Activated CD8-positive, alpha-beta T cell treated with anti-CD3 and anti-CD28 coated beads for 36 hours (primary cell): ENCODE measurements around the gene RAP1A. TPM values are rescaled to one million over a fixed set of nuclear protein-coding genes. Genes with fewer than 3 reads are reported as not detected.

ENCODE experiments used
- ATAC-seq: fragments of 200-7000 bp; cut with Tn5 transposase; one replicate; pipeline ENCODE4 v1.10.0; 2021; ENCODE audit warnings: mild to moderate bottlenecking, moderate library complexity
- CTCF ChIA-PET: fragments of 350-600 bp; sonication (Branson Sonifier 250); formaldehyde crosslinking; loops from one replicate; lab custom pipeline; 2021; ENCODE audit warnings: antibody characterized with exemption; lab: Charles Lee
- POLR2A ChIA-PET: fragments of 350-600 bp; sonication (Branson Sonifier 250); formaldehyde crosslinking; loops from one replicate; lab custom pipeline; 2021; ENCODE audit warnings: antibody characterized with exemption; lab: Charles Lee
- DNase-seq: peaks from one replicate; pipeline ENCODE4 v3.0.0-alpha.2; 2020
- H3K27ac Mint-ChIP-seq: one replicate; pipeline ENCODE4 v1.8.0; 2021; ENCODE audit warnings: mild to moderate bottlenecking, mixed read lengths
- H3K27me3 Mint-ChIP-seq: one replicate; pipeline ENCODE4 v1.8.0; 2021; ENCODE audit warnings: mixed read lengths
- H3K36me3 Mint-ChIP-seq: one replicate; pipeline ENCODE4 v1.8.0; 2021; ENCODE audit warnings: low read depth, mixed read lengths
- H3K4me1 Mint-ChIP-seq: one replicate; pipeline ENCODE4 v1.8.0; 2021; ENCODE audit warnings: low read depth, mixed read lengths
- H3K4me3 Mint-ChIP-seq: one replicate; pipeline ENCODE4 v1.8.0; 2021; ENCODE audit warnings: mild to moderate bottlenecking, moderate library complexity, mixed read lengths
- H3K9me3 Mint-ChIP-seq: one replicate; pipeline ENCODE4 v1.8.0; 2021; ENCODE audit warnings: mixed read lengths
- CTCF ChIP-seq: fragments of 200-600 bp; IDR thresholded peaks from one replicate; pipeline ENCODE4 v1.8.0; 2022; ENCODE audit warnings: antibody characterized with exemption, mild to moderate bottlenecking
- intact Hi-C: fragments of 100-400 bp; cut with micrococcal nuclease; formaldehyde crosslinking; loops from one replicate; pipeline ENCODE4 v1.10.0; 2022
- total RNA-seq, 2 experiments: library from RNA; stranded (reverse); gene quantifications; one replicate each; pipeline ENCODE4 v1.2.3, GENCODE V29; 2021

The RAP1A gene
- total RNA-seq, 2 experiments from 2014 or later = 197 to 198 TPM

- Mint-ChIP-seq H3K27ac (no peak overlapping the region), H3K4me1 (peaks cover 72% of the 10 kb centered on the region)
- CTCF ChIA-PET = interaction anchor here (0.7 to 2.8 kb wide), 2 partner anchors 132 to 1299 kb away, joined by 3 to 10 read pairs; no protein-coding TSS in a partner anchor
Observed at GRCh38 chr1:111639602-111640198, 20.1 kb downstream of the RAP1A start.

DNA sequence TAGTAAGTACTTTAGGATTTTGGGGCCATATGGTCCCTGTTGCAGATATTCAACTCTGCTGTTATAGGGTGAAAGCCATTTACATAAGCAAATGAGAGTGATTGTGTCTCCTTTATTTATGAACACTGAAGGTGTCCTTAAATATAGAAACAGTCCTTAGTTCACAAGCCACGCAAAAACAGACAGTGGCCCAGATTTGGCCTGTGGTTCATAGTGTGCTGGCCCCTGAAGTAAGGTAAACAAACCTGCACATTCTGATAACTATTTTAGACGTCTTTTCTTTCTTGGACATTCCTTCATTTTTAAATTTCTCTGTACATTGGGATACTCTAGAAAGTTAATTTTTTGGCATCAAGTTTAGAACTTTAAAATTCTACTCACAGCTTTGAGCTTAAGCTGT lies 23.5 kb downstream of the RAP1A start:
- no peak for TF ChIP-seq CTCF
- H3K36me3 Mint-ChIP-seq = peaks cover 52% of the 10 kb centered on the region
- peak overlapping the region; percentile 32 for H3K27ac Mint-ChIP-seq
- H3K4me1 Mint-ChIP-seq = peaks cover 80% of the 10 kb centered on the region
- no peaks in the 10 kb centered on the region for H3K27me3 Mint-ChIP-seq
- H3K4me3 Mint-ChIP-seq = no peak overlapping the region
- ATAC-seq (no peak), DNase-seq (no peak)
- intact Hi-C loops = no loop called here
- ChIA-PET CTCF (interaction anchor here (2.4 kb wide), 1 partner anchor 135 kb away, joined by 9 read pairs; no protein-coding TSS in a partner anchor), POLR2A (interaction anchor here (1.7 kb wide), 1 partner anchor 56 kb away, joined by 3 read pairs; no protein-coding TSS in a partner anchor)
- peaks cover 7% of the 10 kb centered on the region for H3K9me3 Mint-ChIP-seq

More at GRCh38 chr1:111639602-111640198, 20.1 kb downstream of the RAP1A start:
- no peak for ATAC-seq
- intact Hi-C loops = no loop called here
- no peak for TF ChIP-seq CTCF
- POLR2A ChIA-PET = interaction anchor here (0.9 kb wide), 1 partner anchor 30 kb away, joined by 3 read pairs; no protein-coding TSS in a partner anchor
- peaks cover 44% of the 10 kb centered on the region for H3K36me3 Mint-ChIP-seq
- no peak for DNase-seq
- no peak overlapping the region for H3K4me3 Mint-ChIP-seq
- peaks cover 7% of the 10 kb centered on the region for H3K9me3 Mint-ChIP-seq
- no peaks in the 10 kb centered on the region for H3K27me3 Mint-ChIP-seq

DNA sequence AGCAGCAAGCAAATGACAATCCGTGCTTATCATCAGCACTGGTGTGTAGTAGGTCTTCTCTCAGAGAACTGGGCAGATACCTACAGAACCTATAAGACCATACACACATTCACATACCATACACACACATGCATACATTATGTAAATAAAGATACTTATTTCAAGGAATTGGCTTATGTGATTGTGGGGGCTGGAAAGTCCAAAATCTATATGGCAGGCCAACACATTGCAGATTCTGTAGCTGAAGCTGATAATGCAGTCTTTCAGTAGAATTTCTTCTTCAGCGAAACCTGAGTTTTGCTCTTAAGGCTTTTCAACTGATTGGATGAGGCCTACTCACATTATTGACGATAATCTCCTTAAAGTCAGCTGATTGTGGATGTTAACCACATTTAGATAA lies 24.1 kb downstream of the RAP1A start:
- Mint-ChIP-seq H3K27ac (peak overlapping the region; percentile 32), H3K27me3 (no peaks in the 10 kb centered on the region), H3K9me3 (peaks cover 7% of the 10 kb centered on the region), H3K4me3 (no peak overlapping the region), H3K36me3 (peaks cover 55% of the 10 kb centered on the region), H3K4me1 (peaks cover 80% of the 10 kb centered on the region)
- intact Hi-C loops = no loop called here
- CTCF ChIA-PET = interaction anchor here (1.6 to 2.4 kb wide), 2 partner anchors 72 to 135 kb away, joined by 5 to 9 read pairs; no protein-coding TSS in a partner anchor
- no peak for DNase-seq
- POLR2A ChIA-PET = interaction anchor here (1.7 kb wide), 1 partner anchor 57 kb away, joined by 3 read pairs; no protein-coding TSS in a partner anchor
- no peak for ATAC-seq
- TF ChIP-seq CTCF = no peak

GRCh38 chr1:111644506-111644905 lies 24.9 kb downstream of the RAP1A start:
- peaks cover 79% of the 10 kb centered on the region for H3K4me1 Mint-ChIP-seq
- POLR2A ChIA-PET = interaction anchor here (0.9 to 1.7 kb wide), 3 partner anchors 9 to 58 kb away, joined by 3 to 6 read pairs (median 3); no protein-coding TSS in a partner anchor

More at GRCh38 chr1:111644506-111644905, 24.9 kb downstream of the RAP1A start:
- no peak for TF ChIP-seq CTCF
- H3K9me3 Mint-ChIP-seq = peaks cover 7% of the 10 kb centered on the region
- CTCF ChIA-PET = interaction anchor here (0.8 to 2.4 kb wide), 6 partner anchors 10 to 136 kb away, joined by 3 to 9 read pairs (median 4); no protein-coding TSS in a partner anchor
- H3K27ac Mint-ChIP-seq = peak overlapping the region; percentile 14
- no peak overlapping the region for H3K4me3 Mint-ChIP-seq
- ATAC-seq (no peak), DNase-seq (no peak)
- intact Hi-C loops = no loop called here
- peaks cover 60% of the 10 kb centered on the region for H3K36me3 Mint-ChIP-seq
- no peaks in the 10 kb centered on the region for H3K27me3 Mint-ChIP-seq
